ENCODE results near the gene DGKD. TPM values are rescaled to one million over a fixed set of nuclear protein-coding genes. Genes with fewer than 3 reads are reported as not detected.

Gene DGKD
- total and polyA plus RNA-seq, 2 donors (not counting 1 experiment from before 2014, with no cell fraction given) = 6.0 to 9.9 TPM

GRCh38 chr2:233486357-233486756 is 132.1 kb downstream of the DGKD start:
- no peaks in the 10 kb centered on the region for H3K9me3 ChIP-seq (ENCODE audit: control insufficient read depth, insufficient read depth, low read depth, low read length)
- DNase-seq (ENCODE audit: low read depth in 2 of 2) = peak in 1 of 2 donors; percentile 13
- peak overlapping the region; percentile 70 for H3K4me2 ChIP-seq (ENCODE audit: extremely low read depth, insufficient read depth, low read length)
- no peaks in the 10 kb centered on the region for H4K20me1 ChIP-seq (ENCODE audit: control insufficient read depth, extremely low read depth, insufficient read depth, low read length)
- H3K27me3 ChIP-seq (ENCODE audit: control insufficient read depth, insufficient read depth, low read length) = no peaks in the 10 kb centered on the region
- TF ChIP-seq CTCF (conservative IDR thresholded peaks at IDR 0.05 in 1 of 2, IDR thresholded peaks at IDR 0.05 in 1 of 2; ENCODE audit: low read depth in 1 of 2, low read length in 2 of 2) (no peak), EZH2 (IDR thresholded peaks at IDR 0.05; ENCODE audit: low read length, missing control alignments) (no peak)
- H3K36me3 ChIP-seq (ENCODE audit: control insufficient read depth, insufficient read depth, low read length) = peaks cover 3% of the 10 kb centered on the region
- peaks cover 15% of the 10 kb centered on the region for H3K4me1 ChIP-seq (ENCODE audit: control insufficient read depth, extremely low read depth, insufficient read depth, low read length)
- no peak overlapping the region for H3K9ac ChIP-seq (ENCODE audit: insufficient read depth, low read length)
- H3K79me2 ChIP-seq (ENCODE audit: control insufficient read depth, insufficient read depth, low read length) = no peaks in the 10 kb centered on the region
- peak overlapping the region; percentile 42 for H3K27ac ChIP-seq (ENCODE audit: insufficient read depth, low read length)
- H2AFZ ChIP-seq (ENCODE audit: low read length) = no peak overlapping the region
- no peak overlapping the region for H3K4me3 ChIP-seq (replicated peaks in 1 of 4; ENCODE audit: control extremely low read depth in 1 of 4, insufficient read depth in 1 of 4, low read depth in 3 of 4, low read length in 4 of 4)

GRCh38 chr2:233486778-233487552 is 132.7 kb downstream of the DGKD start:
- no peak overlapping the region for H3K9ac ChIP-seq (ENCODE audit: insufficient read depth, low read length)
- no peaks in the 10 kb centered on the region for H3K9me3 ChIP-seq (ENCODE audit: control insufficient read depth, insufficient read depth, low read depth, low read length)
- no peak for TF ChIP-seq EZH2 (IDR thresholded peaks at IDR 0.05; ENCODE audit: low read length, missing control alignments)
- no peak for TF ChIP-seq CTCF (conservative IDR thresholded peaks at IDR 0.05 in 1 of 2, IDR thresholded peaks at IDR 0.05 in 1 of 2; ENCODE audit: low read depth in 1 of 2, low read length in 2 of 2)
- DNase-seq (ENCODE audit: low read depth in 2 of 2) = peak; percentile 67 to 97
- H2AFZ ChIP-seq (ENCODE audit: low read length) = no peak overlapping the region
- peaks cover 3% of the 10 kb centered on the region for H3K36me3 ChIP-seq (ENCODE audit: control insufficient read depth, insufficient read depth, low read length)
- H3K4me2 ChIP-seq (ENCODE audit: extremely low read depth, insufficient read depth, low read length) = peak overlapping the region; percentile 70
- no peaks in the 10 kb centered on the region for H3K27me3 ChIP-seq (ENCODE audit: control insufficient read depth, insufficient read depth, low read length)
- no peaks in the 10 kb centered on the region for H3K79me2 ChIP-seq (ENCODE audit: control insufficient read depth, insufficient read depth, low read length)
- H4K20me1 ChIP-seq (ENCODE audit: control insufficient read depth, extremely low read depth, insufficient read depth, low read length) = no peaks in the 10 kb centered on the region
- peaks cover 15% of the 10 kb centered on the region for H3K4me1 ChIP-seq (ENCODE audit: control insufficient read depth, extremely low read depth, insufficient read depth, low read length)
- H3K4me3 ChIP-seq (replicated peaks in 1 of 4; ENCODE audit: control extremely low read depth in 1 of 4, insufficient read depth in 1 of 4, low read depth in 3 of 4, low read length in 4 of 4) = no peak overlapping the region
- peak overlapping the region; percentile 42 for H3K27ac ChIP-seq (ENCODE audit: insufficient read depth, low read length)

GRCh38 chr2:233487748-233488345 is 133.6 kb downstream of the DGKD start:
- Histone ChIP-seq H3K27ac (ENCODE audit: insufficient read depth, low read length) (no peak overlapping the region), H3K27me3 (ENCODE audit: control insufficient read depth, insufficient read depth, low read length) (no peaks in the 10 kb centered on the region), H4K20me1 (ENCODE audit: control insufficient read depth, extremely low read depth, insufficient read depth, low read length) (no peaks in the 10 kb centered on the region), H3K36me3 (ENCODE audit: control insufficient read depth, insufficient read depth, low read length) (peaks cover 3% of the 10 kb centered on the region), H3K9ac (ENCODE audit: insufficient read depth, low read length) (no peak overlapping the region), H3K4me3 (replicated peaks in 1 of 4; ENCODE audit: control extremely low read depth in 1 of 4, insufficient read depth in 1 of 4, low read depth in 3 of 4, low read length in 4 of 4) (no peak overlapping the region), H3K4me2 (ENCODE audit: extremely low read depth, insufficient read depth, low read length) (no peak overlapping the region), H2AFZ (ENCODE audit: low read length) (no peak overlapping the region), H3K4me1 (ENCODE audit: control insufficient read depth, extremely low read depth, insufficient read depth, low read length) (peaks cover 15% of the 10 kb centered on the region), H3K9me3 (ENCODE audit: control insufficient read depth, insufficient read depth, low read depth, low read length) (no peaks in the 10 kb centered on the region), H3K79me2 (ENCODE audit: control insufficient read depth, insufficient read depth, low read length) (no peaks in the 10 kb centered on the region)
- TF ChIP-seq EZH2 (IDR thresholded peaks at IDR 0.05; ENCODE audit: low read length, missing control alignments) (no peak), CTCF (conservative IDR thresholded peaks at IDR 0.05 in 1 of 2, IDR thresholded peaks at IDR 0.05 in 1 of 2; ENCODE audit: low read depth in 1 of 2, low read length in 2 of 2) (no peak)
- peak; percentile 5 to 62 for DNase-seq (ENCODE audit: low read depth in 2 of 2)

All from fibroblast of lung (primary cell).